Measurements from ENCODE around the gene KDM3B.

GRCh38 chr5:138303372-138303771 lies 49.1 kb upstream of the KDM3B start:
- TF ChIP-seq, protein P1, sequence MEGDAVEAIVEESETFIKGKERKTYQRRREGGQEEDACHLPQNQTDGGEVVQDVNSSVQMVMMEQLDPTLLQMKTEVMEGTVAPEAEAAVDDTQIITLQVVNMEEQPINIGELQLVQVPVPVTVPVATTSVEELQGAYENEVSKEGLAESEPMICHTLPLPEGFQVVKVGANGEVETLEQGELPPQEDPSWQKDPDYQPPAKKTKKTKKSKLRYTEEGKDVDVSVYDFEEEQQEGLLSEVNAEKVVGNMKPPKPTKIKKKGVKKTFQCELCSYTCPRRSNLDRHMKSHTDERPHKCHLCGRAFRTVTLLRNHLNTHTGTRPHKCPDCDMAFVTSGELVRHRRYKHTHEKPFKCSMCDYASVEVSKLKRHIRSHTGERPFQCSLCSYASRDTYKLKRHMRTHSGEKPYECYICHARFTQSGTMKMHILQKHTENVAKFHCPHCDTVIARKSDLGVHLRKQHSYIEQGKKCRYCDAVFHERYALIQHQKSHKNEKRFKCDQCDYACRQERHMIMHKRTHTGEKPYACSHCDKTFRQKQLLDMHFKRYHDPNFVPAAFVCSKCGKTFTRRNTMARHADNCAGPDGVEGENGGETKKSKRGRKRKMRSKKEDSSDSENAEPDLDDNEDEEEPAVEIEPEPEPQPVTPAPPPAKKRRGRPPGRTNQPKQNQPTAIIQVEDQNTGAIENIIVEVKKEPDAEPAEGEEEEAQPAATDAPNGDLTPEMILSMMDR (IDR thresholded peaks at IDR 0.05) = no peak
- no peak for TF ChIP-seq EP300 (IDR thresholded peaks at IDR 0.05; ENCODE audit: low read depth)
- no peak for TF ChIP-seq POLR2A (IDR thresholded peaks at IDR 0.05)
- TF ChIP-seq POLR2AphosphoS5 (IDR thresholded peaks at IDR 0.05) = no peak

Data from transverse colon (tissue), 4 donors.